Limb (tissue), 2 donors: ENCODE measurements around the gene DUSP8.
A peak's percentile ranks its signal among the peaks of the same experiment; 100 is the strongest.

Experiments
- DNase-seq, 2 donors: peaks; one replicate each; pipeline ENCODE4 v3.0.0-alpha.2; 2016; ENCODE audit errors: extremely low spot score in 2 of 2

DUSP8 gene

GRCh38 chr11:1566381-1567051 is 5.6 kb downstream of the DUSP8 start:
- no peak for DNase-seq

GRCh38 chr11:1565904-1566247 is 6.2 kb downstream of the DUSP8 start:
- no peak for DNase-seq

DNA sequence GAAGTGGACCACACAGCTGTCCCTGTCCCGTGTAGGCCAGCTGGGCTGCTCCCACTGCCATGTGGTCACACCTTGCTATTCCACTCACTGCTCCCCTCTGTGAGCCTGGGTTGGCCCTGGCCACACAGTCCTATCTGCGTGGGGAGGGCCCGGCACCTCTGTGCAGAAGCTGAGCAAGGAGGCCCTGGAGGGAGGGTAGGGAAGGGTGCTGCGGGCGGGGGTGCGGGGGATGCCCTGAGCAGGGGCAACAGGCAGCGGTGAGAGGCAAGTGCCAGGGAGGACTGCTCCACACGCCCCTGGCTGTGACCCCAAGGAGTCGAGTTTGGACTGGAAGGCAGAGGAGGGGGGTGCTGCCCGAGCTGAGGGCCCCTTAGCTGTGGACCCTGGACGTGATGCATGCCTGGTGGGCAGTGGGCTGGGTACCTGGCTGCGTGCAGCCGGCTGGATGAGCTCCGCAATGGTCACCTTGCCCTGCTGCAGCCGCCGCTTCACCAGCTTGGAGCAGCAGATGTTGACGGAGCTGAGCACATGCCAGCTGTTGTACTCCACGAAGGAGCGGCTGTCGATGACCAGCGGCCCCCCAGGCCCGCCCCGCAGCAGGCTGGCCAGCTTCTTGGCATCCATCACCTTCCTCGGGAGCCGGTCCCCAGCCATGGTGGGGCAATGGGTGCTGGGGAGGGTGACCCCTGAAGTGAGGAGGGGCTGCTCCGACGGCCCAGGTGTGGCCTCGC is 6.7 kb downstream of the DUSP8 start:
- peak in 1 of 2 donors; percentile 35 for DNase-seq

DNA sequence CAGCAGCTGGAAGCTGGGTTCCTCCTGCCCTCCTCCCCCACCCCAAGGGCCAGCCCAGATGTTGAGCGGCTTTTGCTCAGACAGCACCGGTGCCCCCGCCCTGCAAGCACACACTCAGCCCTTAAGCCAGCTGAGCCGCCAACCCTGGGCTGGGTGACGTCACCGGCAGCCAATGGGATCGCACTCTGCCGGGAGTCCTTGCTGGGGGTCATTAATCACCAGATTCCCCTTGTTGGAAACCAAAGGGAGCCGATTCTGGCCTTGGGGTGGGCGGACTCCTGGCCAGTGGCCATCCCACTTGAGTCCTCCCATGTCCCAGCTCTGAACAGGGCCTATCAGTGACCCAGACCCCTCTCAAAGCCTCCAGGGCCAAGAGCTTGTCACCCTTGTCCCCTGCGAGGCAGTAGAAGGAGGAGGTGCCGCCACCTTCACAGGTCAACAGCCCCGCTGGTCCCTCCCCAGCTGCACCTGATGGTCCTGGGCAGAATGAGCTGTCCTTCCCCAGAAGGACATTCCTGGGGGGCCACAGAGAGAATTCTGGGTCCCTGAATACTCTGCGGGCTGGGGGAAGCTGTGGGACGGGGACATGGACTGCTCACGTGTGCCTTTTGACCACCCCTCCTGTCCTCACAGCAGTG is 7.4 kb downstream of the DUSP8 start:
- peak; percentile 47 to 86 for DNase-seq

GRCh38 chr11:1563697-1564534 is 8.2 kb downstream of the DUSP8 start:
- no peak for DNase-seq

- DNase-seq = peak in 1 of 2 donors; percentile 30
These were observed 8.9 kb downstream of the DUSP8 start for GRCh38 chr11:1563149-1563638.

GRCh38 chr11:1562469-1563148 is 9.5 kb downstream of the DUSP8 start:
- no peak for DNase-seq

- DNase-seq = no peak
These were observed 10.1 kb downstream of the DUSP8 start for GRCh38 chr11:1561955-1562354.

GRCh38 chr11:1561266-1561665 is 10.8 kb downstream of the DUSP8 start:
- no peak for DNase-seq

DNA sequence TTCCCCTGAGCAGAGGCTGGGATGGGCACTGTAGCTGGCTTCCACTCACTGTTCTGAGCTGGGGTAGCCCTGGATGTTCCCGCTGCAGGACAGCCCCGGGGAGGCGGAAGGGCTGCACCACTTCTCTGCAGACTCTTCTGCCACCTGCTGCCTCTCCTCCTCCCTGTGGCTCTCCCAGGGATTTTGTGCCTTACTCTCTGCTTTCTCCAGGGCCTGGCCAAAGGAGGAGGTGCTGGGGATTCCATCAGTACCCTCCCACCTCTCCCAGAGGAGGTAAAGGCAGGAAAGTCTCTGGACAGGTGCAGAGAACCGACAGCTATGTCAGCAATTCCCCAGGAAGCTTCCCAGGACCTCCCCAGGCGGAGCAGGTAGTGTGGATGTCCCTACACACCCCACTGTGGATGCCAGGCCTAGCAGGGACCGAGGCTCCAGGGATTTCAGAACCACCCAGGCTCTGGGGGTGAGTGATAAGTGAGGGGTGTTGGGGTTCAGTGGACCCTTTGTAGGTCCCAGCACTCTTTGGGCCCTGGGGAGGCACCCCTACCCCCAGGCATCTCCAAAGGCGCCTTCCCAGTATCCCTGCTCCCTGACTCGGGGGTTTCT is 11.3 kb downstream of the DUSP8 start:
- no peak for DNase-seq

DNA sequence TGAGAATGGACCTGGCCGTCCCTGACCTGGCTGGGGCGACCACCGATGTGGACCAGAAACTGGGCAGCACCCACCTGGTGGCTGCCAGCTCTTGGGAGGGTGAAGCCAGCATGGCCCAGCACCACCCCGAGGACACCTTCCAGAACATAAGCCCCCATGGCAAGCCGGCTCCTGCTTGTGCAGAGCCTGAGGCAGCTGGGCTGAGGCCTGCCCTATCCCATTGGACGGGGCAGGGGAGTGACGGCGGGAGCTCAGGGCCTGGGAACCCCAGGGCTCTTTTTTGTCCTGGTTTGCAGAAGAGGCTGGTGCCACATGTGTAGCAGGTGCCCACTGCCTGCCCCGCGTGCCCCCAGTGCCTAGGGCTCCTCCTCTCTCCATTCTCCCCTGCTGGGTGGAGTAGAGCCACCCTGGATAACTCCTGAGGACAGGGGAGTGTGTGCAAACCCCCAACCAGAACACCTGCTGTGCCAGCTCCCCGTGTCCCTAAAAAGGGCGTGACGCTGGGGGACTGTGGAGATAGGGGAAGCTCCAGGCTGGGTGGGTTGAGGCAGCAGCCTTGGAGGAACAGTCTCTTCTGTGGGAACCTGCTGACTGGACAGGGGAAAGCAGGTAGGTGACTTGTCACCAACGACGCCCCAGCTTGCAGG is 11.9 kb downstream of the DUSP8 start:
- DNase-seq = no peak

GRCh38 chr11:1559111-1559951 is 12.7 kb downstream of the DUSP8 start:
- DNase-seq = peak in 1 of 2 donors; percentile 63

- DNase-seq = no peak
These were observed 13.3 kb downstream of the DUSP8 start for GRCh38 chr11:1558775-1559110.

- DNase-seq = peak in 1 of 2 donors; percentile 61
These were observed 13.9 kb downstream of the DUSP8 start for GRCh38 chr11:1557904-1558774.

DNA sequence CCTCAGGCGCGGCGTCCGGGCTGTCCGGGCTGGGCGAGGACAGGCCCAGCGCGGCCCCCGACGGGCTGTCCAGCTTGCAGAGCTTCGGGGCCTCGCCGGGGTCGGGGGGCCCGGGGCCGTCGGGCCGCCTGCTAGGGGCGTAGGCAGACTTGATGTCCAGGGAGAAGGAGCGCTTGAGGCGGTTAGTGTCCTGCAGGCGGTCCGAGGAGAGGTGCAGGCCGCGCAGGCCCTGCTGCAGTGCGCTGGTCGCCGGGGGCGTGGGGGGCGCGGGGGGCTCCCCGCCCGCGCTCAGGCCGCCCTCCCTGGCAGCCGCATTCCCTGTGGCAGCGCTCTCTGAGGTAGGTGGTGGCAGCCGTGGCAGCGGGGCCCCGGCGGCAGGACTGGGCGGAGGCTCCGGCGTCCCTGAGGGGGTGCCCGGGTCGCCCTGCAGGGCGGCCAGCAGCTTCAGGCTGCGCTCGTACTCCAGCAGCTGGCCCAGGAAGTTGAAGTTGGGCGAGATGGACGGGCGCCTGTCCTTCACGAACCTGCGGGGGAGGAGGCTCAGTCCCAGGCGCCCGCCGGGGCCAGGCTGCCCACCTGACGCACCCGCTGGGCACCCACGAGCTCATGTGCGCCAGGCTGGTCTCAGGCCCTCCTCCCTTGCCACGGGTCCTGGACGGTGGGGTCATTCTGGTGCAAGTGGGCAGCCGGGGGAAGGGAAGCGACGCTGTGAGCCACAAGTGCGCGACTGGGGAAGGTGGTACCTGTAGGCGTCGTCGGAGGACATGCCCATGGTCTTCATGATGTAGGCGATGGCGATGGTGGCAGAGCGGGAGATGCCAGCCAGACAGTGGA is 14.8 kb downstream of the DUSP8 start:
- no peak for DNase-seq

DNA sequence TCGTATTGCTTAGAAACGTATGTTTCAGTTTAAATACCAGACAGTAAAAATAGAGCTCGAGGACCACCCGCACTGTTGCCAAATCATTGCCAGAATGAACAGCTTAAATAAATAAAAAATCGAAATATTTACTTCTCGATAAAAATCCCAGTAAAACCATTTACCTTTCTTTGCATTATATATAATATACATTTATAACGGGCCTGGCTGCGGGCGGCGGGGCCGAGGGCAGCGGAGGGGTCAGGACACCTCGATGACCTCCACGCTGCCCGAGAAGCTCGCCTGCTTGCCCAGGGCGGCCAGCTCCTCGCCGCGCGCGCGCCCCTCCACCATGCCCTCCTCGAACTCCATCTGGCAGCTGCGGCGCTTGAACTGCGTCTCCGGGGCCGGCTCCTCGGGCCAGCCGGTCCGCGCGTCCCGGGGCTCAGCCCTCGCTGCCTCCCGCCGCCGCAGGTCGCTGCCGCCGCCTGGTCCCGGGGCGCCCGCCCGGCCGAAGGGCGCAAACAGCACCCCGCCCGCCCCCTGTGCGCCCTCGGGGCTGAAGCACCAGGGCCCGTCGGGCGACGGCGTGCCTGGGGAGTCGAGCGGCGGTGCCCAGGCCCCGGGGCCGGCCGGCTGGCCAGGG is 15.7 kb downstream of the DUSP8 start:
- DNase-seq = no peak

DNA sequence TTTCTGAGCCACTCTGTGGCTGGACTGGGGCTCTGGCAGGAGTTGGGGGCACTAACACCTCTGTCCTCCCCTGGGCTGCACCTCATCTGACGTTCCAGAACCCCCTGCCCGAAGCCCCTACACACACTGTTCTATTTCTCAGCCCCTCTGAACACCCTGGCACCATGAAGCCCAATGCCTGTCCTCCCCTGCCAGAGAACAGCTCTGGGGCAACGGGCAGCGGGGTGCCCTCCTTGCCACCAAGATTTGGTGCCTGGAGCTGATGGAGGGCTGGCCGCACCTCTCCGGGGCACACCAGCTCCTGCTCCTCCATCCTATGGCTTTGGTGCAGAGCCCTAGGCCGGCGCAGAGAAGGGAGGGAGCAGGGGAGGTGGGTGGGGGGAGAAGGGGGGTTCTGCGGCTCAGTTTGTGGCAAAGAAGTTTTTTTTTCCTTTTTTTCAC is 16.3 kb downstream of the DUSP8 start:
- no peak for DNase-seq
